Endothelial cell of umbilical vein (primary cell): Measurements from ENCODE around the gene MIGA2.

ENCODE experiments used
- CTCF ChIP-seq, 2 donors: IDR thresholded peaks; 1 replicate in 1 of 2; 2 replicates in 1 of 2; pipeline ENCODE4 v1.5.1; 2011; ENCODE audit warnings: low read length in 2 of 2, mild to moderate bottlenecking in 2 of 2, moderate library complexity in 2 of 2, control low read depth in 1 of 2, inconsistent platforms in 1 of 2, low read depth in 1 of 2; ENCODE audit not compliant: insufficient read depth in 1 of 2; ENCODE audit errors: extremely low read depth in 1 of 2
- EZH2 ChIP-seq: IDR thresholded peaks from 2 replicates; pipeline ENCODE4 v1.6.1; 2012; ENCODE audit warnings: borderline replicate concordance, low read depth, mild to moderate bottlenecking, moderate library complexity, low read length, inconsistent platforms; ENCODE audit not compliant: severe bottlenecking
- MAX ChIP-seq: IDR thresholded peaks from 2 replicates; pipeline ENCODE4 v1.6.1; 2011; ENCODE audit not compliant: insufficient read depth, insufficient read length
- POLR2A ChIP-seq: IDR thresholded peaks from 2 replicates; pipeline ENCODE4 v1.6.1; 2012; ENCODE audit warnings: low read depth, mild to moderate bottlenecking, control low read depth, low read length
- POLR2AphosphoS5 ChIP-seq: IDR thresholded peaks from 2 replicates; pipeline ENCODE4 v1.6.1; 2012; ENCODE audit warnings: low read depth, mild to moderate bottlenecking, control low read depth, low read length, moderate library complexity; ENCODE audit not compliant: insufficient read depth

GRCh38 chr9:129022037-129022436, 14.4 kb upstream of the MIGA2 start:
- TF ChIP-seq POLR2A (no peak), CTCF (IDR thresholded peaks at IDR 0.05; ENCODE audit: extremely low read depth in 1 of 2, insufficient read depth in 1 of 2, low read depth in 1 of 2, low read length in 2 of 2) (no peak), POLR2AphosphoS5 (no peak), MAX (no peak), EZH2 (no peak)
